Transverse colon (tissue), 4 donors: ENCODE data around the gene SPATC1L.

ENCODE experiments used
- EP300 ChIP-seq: sonication (generic); formaldehyde crosslinking; IDR thresholded peaks from one replicate; pipeline ENCODE4 v1.6.1; 2017; ENCODE audit warnings: antibody characterized with exemption, low read depth
- POLR2AphosphoS5 ChIP-seq, 3 donors: sonication (generic); formaldehyde crosslinking; IDR thresholded peaks; one replicate each; pipeline ENCODE4 v1.6.1; 2016; ENCODE audit warnings: antibody characterized with exemption in 3 of 3
- TF ChIP-seq, protein P1 (sequence below), 5 experiments: fragments of 200-600 bp in 3 of 5; fragments of 450-650 bp in 2 of 5; sonication (generic) in 3 of 5; IDR thresholded peaks; 1 replicate in 2 of 5; 2 replicates in 3 of 5; pipeline ENCODE4 v1.5.1; 2016 to 2017; ENCODE audit warnings: antibody characterized with exemption in 5 of 5, inconsistent platforms in 3 of 5, mild to moderate bottlenecking in 2 of 5, moderate library complexity in 1 of 5

DNA sequence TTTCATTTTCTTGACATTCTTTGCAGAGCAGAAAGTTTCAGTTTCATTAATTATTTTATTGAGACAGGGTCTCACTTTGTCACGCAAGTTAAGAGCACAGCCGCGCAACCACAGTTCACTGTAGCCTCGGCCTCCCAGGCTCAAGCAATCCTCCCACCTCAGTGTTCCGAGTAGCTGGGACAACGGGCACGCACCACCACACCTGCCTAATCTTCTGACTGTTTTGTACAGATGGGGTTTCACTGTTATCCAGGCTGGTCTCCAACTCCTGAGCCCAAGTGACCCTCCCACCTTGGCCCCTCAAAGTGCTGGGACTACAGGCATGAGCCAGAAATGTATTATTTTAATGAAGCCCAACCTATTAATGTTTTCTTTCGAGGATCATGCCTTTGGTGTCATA lies 3.0 kb upstream of the SPATC1L start:
- TF ChIP-seq POLR2AphosphoS5 (IDR thresholded peaks at IDR 0.05) (no peak), EP300 (no peak)
- TF ChIP-seq, protein P1, sequence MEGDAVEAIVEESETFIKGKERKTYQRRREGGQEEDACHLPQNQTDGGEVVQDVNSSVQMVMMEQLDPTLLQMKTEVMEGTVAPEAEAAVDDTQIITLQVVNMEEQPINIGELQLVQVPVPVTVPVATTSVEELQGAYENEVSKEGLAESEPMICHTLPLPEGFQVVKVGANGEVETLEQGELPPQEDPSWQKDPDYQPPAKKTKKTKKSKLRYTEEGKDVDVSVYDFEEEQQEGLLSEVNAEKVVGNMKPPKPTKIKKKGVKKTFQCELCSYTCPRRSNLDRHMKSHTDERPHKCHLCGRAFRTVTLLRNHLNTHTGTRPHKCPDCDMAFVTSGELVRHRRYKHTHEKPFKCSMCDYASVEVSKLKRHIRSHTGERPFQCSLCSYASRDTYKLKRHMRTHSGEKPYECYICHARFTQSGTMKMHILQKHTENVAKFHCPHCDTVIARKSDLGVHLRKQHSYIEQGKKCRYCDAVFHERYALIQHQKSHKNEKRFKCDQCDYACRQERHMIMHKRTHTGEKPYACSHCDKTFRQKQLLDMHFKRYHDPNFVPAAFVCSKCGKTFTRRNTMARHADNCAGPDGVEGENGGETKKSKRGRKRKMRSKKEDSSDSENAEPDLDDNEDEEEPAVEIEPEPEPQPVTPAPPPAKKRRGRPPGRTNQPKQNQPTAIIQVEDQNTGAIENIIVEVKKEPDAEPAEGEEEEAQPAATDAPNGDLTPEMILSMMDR (IDR thresholded peaks at IDR 0.05): no peak
